T-helper 17 cell (primary cell): Measurements from ENCODE around the gene AGAP5. TPM values are rescaled to one million over a fixed set of nuclear protein-coding genes. Genes with fewer than 3 reads are reported as not detected.
A peak's percentile ranks its signal among the peaks of the same experiment; 100 is the strongest.
"Not testable (repeated sequence)": the region's sequence is repeated elsewhere in the genome, so short reads cannot be mapped to it uniquely, and the experiment has no call there.

Experiments used
- ATAC-seq: fragments of 150-1000 bp; cut with Tn5 transposase; 2 replicates; pipeline ENCODE4 v1.10.0; 2021; ENCODE audit warnings: mild to moderate bottlenecking, moderate library complexity
- DNase-seq, 3 donors: peaks; one replicate each; pipeline versions ENCODE4 v3.0.0 to v3.0.0-alpha.2; 2020 to 2021
- H3K9me3 ChIP-seq: one replicate; pipeline ENCODE4 v1.7.0; 2013; ENCODE audit warnings: low read length, mild to moderate bottlenecking; ENCODE audit not compliant: control insufficient read depth, poor library complexity, severe bottlenecking
- H3K27ac Mint-ChIP-seq: one replicate; pipeline ENCODE4 v1.8.0; 2022; ENCODE audit warnings: mild to moderate bottlenecking, moderate library complexity, mixed read lengths
- H3K27me3 Mint-ChIP-seq: one replicate; pipeline ENCODE4 v1.8.0; 2022; ENCODE audit warnings: mixed read lengths
- H3K36me3 Mint-ChIP-seq: one replicate; pipeline ENCODE4 v1.8.0; 2022; ENCODE audit warnings: low read depth, mixed read lengths
- H3K4me1 Mint-ChIP-seq: one replicate; pipeline ENCODE4 v1.8.0; 2022; ENCODE audit warnings: mild to moderate bottlenecking, mixed read lengths
- H3K4me3 Mint-ChIP-seq: one replicate; pipeline ENCODE4 v1.8.0; 2022; ENCODE audit warnings: mild to moderate bottlenecking, moderate library complexity, mixed read lengths
- total RNA-seq, 4 donors: library from RNA in 2 of 4; stranded (reverse) in 2 of 4; gene quantifications; one replicate each; pipeline ENCODE4 v1.2.3 and lab custom pipeline; 2022 to 2026

The AGAP5 gene
- total RNA-seq, 2 donors from 2014 or later: 7.7 to 8.2 TPM

DNA sequence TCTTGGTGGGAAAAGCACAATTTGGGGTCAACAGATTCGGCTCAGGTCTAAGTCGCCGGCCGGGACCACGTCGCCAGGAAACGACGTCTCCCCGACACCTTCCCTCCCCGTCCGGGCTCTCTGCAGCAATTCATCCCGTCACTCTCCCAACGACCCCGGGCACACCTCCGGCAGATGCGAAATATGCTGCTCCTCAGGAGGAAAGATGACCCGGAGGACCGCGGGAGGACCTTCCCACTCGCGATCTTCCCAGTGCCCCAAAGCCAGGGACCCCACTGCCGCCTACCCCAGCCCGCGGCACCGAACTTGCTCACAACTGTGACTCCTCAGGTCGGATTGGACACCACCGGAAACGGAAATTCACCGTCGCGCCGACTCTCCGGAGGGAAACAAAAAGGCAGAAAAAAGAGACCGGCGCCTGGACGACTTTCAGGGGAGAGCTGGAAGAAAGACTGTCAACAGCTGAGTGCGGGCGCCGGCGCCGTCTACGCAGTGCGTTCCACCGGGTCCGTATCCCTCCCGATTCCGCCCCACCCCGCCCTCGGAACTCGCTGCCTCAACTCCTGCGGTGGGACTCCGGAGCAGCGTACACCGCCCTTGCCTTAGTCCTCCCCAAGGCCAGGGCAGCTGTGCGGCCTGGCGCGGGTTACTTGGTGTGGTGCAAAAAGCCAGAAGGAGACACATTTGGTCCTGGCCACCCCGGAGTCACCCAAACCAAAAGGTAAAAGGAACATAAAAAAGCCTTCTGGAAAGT, 32.4 kb upstream of the AGAP5 start:
- peaks cover 4% of the 10 kb centered on the region for H3K36me3 Mint-ChIP-seq
- peak overlapping the region; percentile 100 for H3K4me3 Mint-ChIP-seq
- peaks cover 17% of the 10 kb centered on the region for H3K4me1 Mint-ChIP-seq
- H3K27ac Mint-ChIP-seq: peak overlapping the region; percentile 98
- H3K27me3 Mint-ChIP-seq: no peaks in the 10 kb centered on the region
- peak; percentile 91 for ATAC-seq
- peak; percentile 64 to 88 (median 81) for DNase-seq
- H3K9me3 ChIP-seq: no peaks in the 10 kb centered on the region

DNA sequence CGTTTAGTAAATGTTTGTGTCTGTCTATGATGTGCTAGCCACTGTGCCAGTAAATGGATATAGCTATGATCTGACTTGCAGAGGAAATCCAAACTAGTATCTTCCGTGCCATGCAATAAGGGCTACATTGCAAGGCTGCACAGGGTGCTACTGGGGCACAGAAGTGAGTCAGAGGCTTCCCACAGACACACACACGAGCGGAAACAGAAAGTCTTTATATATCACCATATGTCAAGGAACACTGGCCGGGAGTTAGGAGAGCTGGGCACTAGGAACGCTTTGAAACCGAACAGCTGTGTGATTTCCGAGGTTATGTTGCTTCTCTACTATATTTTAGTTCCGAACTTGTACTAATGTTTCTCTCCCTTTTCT, 31.9 kb upstream of the AGAP5 start:
- not testable (repeated sequence) for H3K9me3 ChIP-seq, H3K36me3 Mint-ChIP-seq, H3K27me3 Mint-ChIP-seq
- Mint-ChIP-seq H3K4me3 (peak overlapping the region; percentile 100), H3K27ac (peak overlapping the region; percentile 98), H3K4me1 (peaks cover 14% of the 10 kb centered on the region)
- peak in 1 of 3 donors; percentile 8 for DNase-seq
- ATAC-seq: peak; percentile 12

DNA sequence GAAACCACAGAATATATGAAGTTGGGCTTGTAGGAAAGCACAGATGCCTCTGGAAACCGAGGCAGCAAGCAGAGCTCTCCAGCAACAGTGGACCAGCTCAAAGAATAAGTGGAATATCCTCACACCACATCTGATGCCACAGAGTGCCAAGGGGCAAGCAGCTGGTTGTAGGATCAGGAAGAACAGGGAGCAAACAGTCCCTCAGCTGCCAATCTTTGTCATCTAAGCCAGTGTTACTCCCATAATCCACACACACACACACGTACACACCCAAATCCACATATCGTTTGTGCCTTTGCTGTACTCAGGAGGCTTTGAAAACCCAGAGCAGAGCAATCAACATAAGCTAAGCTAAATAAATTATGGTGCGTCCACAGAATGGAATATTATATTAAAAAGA, 25.6 kb upstream of the AGAP5 start:
- H3K4me1 Mint-ChIP-seq: peaks cover 3% of the 10 kb centered on the region
- no peaks in the 10 kb centered on the region for H3K9me3 ChIP-seq
- ATAC-seq: no peak
- no peak overlapping the region for H3K27ac Mint-ChIP-seq
- no peaks in the 10 kb centered on the region for H3K36me3 Mint-ChIP-seq
- H3K27me3 Mint-ChIP-seq: no peaks in the 10 kb centered on the region
- H3K4me3 Mint-ChIP-seq: no peak overlapping the region
- DNase-seq: no peak

DNA sequence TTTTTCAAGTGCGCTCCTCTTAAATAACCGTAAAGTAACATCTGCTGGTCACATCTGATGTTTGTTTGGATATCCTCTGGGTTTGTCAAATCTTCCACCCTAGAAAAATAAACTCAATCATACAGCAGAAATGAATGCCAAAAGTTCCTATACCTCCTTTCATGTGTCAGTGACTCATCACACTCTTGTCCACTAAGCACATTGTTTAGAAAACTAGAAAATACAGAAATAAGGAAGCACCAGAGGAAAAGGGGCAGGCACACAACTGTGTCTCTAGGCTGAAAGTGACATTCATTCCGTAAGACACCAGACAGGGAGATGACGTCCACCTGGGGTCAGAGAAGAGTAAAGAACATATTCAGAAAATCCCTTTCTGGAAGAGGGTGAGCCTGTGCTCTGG, 22.7 kb upstream of the AGAP5 start:
- not testable (repeated sequence) for H3K27ac Mint-ChIP-seq, DNase-seq, H3K27me3 Mint-ChIP-seq, ATAC-seq, H3K4me1 Mint-ChIP-seq, H3K4me3 Mint-ChIP-seq, H3K36me3 Mint-ChIP-seq, H3K9me3 ChIP-seq

DNA sequence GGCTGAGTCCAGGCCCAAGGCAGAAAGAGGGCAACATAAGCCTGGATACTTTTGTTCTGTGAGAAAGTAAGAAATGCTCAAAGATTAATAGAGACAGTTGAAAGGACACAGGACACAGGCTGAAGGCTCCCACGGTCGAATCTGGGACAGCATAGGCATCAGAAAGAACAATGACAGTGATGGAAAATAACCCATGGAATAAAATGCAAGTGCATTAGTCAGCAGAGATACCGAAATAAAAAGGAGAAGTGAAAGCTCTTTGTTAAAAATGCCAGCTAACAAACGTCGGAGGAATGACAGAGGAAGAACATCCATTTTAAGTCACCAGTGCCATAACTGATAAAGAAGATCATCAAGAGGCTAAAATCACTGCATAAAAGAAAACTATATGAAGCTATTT, 19.6 kb upstream of the AGAP5 start:
- Mint-ChIP-seq H3K27ac (no peak overlapping the region), H3K27me3 (no peaks in the 10 kb centered on the region), H3K4me3 (no peak overlapping the region), H3K4me1 (peaks cover 2% of the 10 kb centered on the region), H3K36me3 (peaks cover 5% of the 10 kb centered on the region)
- ATAC-seq: no peak
- H3K9me3 ChIP-seq: no peaks in the 10 kb centered on the region
- no peak for DNase-seq

DNA sequence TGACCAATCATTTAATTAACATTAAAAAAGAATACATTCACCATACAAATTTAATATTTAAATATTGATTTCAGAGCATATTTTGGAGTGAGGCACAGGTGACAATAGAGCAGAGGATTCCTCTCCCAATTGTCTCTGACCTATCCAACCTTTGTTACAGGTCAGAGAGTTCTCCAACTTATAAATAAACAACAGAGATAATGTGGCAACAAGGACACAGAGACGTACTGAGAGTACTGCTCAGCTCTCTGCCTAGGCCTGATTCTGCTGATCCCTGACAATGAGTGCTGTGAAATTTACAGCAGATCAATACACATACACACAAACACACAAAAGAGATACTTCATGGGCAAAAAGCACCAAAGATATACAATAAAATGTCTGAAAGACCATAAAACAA, 18.3 kb upstream of the AGAP5 start:
- peaks cover 5% of the 10 kb centered on the region for H3K36me3 Mint-ChIP-seq
- peaks cover 2% of the 10 kb centered on the region for H3K4me1 Mint-ChIP-seq
- DNase-seq: no peak

DNA sequence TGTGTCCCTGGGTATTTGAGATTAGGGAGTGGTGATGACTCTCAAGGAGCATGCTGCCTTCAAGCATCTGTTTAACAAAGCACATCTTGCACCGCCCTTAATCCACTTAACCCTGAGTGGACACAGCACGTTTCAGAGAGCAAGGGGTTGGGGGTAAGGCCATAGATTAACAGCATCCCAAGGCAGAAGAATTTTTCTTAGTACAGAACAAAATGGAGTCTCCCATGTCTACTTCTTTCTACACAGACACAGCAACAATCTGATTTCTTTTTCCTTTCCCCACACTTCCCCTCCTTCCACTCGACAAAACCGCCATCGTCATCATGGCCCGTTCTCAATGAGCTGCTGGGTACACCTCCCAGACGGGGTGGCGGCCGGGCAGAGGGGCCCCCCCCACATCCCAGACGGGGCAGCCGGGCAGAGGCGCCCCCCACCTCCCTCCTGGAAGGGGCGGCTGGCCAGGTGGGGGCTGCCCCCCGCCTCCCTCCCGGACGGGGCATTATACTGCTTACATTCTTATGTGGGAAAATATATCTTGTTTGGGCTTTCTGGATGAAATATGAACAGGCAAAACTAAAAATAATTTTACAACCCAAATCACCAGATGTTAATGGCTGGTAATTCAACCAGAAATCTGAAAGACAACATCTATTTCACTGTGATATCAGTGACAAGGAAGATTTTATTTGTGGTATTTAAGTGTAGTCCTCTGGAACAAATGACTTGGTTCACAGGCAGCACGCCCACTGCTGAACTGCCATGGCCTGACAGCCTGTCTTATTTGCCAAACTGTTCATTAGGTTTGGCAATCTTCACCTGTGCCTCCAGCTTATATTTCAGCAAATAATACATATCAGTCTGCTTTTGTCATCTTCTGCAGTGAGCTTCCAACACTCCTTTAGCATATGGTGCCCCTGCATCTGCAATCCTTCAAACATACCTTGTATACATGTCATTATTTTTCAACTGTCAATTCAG, 17.6 kb upstream of the AGAP5 start:
- not testable (repeated sequence) for H3K27me3 Mint-ChIP-seq, DNase-seq, H3K4me1 Mint-ChIP-seq, H3K27ac Mint-ChIP-seq, H3K9me3 ChIP-seq, H3K4me3 Mint-ChIP-seq, ATAC-seq, H3K36me3 Mint-ChIP-seq

More for the DNA sequence above, 18.3 kb upstream of the AGAP5 start:
- no peak overlapping the region for H3K27ac Mint-ChIP-seq
- H3K9me3 ChIP-seq: no peaks in the 10 kb centered on the region
- H3K4me3 Mint-ChIP-seq: no peak overlapping the region
- no peak for ATAC-seq
- H3K27me3 Mint-ChIP-seq: no peaks in the 10 kb centered on the region

DNA sequence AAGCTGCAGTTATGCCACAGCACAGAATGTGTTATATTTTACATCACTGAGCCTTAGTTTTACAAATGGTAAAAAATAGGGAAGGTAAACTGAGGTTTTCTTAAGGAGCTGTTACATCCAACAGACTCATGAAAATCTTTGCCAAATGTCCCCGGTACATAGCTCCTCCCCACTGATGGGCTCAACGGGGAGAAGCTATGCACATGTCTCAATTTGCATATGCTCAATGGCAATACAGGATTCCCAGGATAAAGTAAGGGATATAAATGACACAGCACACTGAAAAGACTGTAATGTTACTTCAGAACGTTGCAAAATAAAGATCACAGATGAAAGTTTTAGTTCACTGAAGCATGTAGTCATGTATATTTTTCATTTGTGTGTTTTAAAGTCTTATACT, 16.6 kb upstream of the AGAP5 start:
- ATAC-seq, H3K27ac Mint-ChIP-seq, H3K4me1 Mint-ChIP-seq, H3K9me3 ChIP-seq, H3K27me3 Mint-ChIP-seq, DNase-seq, H3K4me3 Mint-ChIP-seq, H3K36me3 Mint-ChIP-seq: not testable (repeated sequence)

DNA sequence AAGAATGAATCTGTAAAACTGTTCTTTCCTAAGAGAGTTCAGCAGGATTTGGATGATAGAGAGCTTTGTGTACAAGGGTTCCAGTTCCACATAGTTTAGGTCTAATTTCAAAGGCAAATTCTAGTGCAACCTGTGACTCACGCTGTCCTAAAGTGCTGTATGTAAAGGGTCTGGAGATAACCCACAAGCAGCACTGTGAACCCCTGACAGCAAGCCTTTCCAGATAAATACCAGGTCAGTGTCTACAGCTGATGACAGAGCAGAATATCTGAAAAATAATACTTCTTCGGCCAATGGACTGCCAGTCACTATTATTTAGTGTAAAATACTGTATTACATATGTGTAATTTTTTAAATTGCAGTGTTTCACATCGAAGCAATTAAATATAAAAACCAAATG, 16.0 kb upstream of the AGAP5 start:
- peak overlapping the region; percentile 37 for H3K27ac Mint-ChIP-seq
- not testable (repeated sequence) for H3K4me3 Mint-ChIP-seq, H3K27me3 Mint-ChIP-seq, H3K36me3 Mint-ChIP-seq, H3K9me3 ChIP-seq, ATAC-seq, H3K4me1 Mint-ChIP-seq, DNase-seq

DNA sequence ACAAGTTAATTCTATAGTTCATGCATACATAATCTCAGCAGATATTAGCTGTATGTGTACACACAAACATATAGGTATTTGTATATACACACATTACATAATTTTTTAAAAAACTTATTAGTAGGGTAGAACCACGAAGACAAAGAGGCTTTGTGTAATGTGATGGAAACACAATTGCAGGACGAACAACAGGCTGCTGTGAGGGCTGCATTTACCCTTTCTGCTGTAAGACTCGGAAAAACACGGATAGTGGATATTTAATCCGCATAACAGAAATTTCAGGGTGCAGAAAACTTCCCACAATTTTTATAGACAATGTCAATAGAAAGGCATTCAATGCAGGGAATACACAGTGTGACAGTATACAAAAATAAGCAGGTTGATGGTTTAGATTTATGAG, 13.8 kb upstream of the AGAP5 start:
- H3K27ac Mint-ChIP-seq, H3K4me1 Mint-ChIP-seq, H3K4me3 Mint-ChIP-seq, H3K27me3 Mint-ChIP-seq, H3K36me3 Mint-ChIP-seq, H3K9me3 ChIP-seq, DNase-seq, ATAC-seq: not testable (repeated sequence)

DNA sequence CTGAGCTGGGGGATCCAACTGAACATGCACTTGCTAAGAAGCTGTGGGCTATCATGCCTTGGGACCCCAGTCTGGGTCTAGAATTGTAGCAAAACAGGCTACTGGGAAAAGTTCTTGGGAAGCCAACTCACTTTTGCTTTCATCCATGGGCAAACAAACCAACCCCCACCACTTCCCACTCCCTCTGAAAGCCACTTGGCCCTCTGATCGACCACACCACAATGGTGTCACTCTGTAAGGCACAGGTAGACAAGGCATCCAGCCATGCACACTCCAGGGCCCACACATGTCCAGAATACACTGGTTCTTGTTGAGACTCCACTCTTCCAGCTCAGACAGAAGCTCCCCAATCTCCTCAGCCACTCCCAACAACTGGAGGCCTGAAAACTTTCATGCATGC, 10.2 kb upstream of the AGAP5 start:
- not testable (repeated sequence) for DNase-seq, H3K27ac Mint-ChIP-seq, H3K4me1 Mint-ChIP-seq, ATAC-seq, H3K9me3 ChIP-seq, H3K27me3 Mint-ChIP-seq, H3K36me3 Mint-ChIP-seq, H3K4me3 Mint-ChIP-seq

DNA sequence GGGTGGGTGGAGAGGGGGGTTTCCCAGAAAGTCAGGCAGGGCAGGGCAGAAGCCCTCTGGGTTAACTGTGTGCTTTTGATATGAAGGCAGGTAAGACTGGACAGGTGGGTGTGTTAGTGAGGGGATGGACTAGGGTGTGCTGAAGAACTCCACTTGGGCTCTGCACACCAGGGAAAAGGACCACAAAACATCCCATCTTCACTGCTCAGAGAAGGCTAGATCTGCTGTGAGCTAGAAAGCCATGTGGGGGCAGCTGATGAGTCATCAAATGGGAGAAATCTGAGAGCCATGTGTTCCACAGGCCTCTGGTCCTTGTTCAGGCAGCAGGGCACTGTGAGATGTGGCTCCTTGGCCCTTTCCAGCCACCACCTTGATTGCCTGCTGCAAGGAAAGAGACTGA, 9.7 kb upstream of the AGAP5 start:
- not testable (repeated sequence) for H3K36me3 Mint-ChIP-seq, DNase-seq, H3K4me3 Mint-ChIP-seq, ATAC-seq, H3K4me1 Mint-ChIP-seq, H3K9me3 ChIP-seq, H3K27me3 Mint-ChIP-seq, H3K27ac Mint-ChIP-seq

DNA sequence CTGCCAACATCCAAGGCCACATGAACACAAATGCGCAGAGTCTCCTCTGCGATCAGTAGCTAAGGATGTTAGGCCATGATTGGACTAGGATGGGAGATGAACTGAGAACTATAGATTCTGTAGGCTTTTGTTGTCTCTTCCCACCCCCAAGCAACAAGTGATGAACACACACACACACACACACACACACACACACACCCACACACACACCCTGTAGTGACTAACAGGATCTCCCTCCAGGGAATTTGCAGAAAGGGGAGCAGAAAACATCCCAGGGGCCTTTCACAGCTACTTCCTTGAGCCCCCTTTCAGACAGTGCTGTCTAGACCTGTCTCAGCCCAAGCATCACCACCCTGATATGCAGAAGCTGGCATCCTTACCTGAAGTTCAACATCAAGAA, 8.6 kb upstream of the AGAP5 start:
- H3K9me3 ChIP-seq, H3K27ac Mint-ChIP-seq, ATAC-seq, H3K4me3 Mint-ChIP-seq, H3K4me1 Mint-ChIP-seq, H3K36me3 Mint-ChIP-seq, DNase-seq, H3K27me3 Mint-ChIP-seq: not testable (repeated sequence)
